BJ (cell line): ENCODE data around the gene RSPH6A. TPM values are rescaled to one million over a fixed set of nuclear protein-coding genes. Genes with fewer than 3 reads are reported as not detected.

Experiments used
- CTCF ChIA-PET: fragments of 350-600 bp; formaldehyde crosslinking; extraction: SDS; loops from one replicate; lab custom pipeline; 2021; ENCODE audit warnings: antibody characterized with exemption, inconsistent platforms; lab: Yijun Ruan, JAX
- POLR2A ChIA-PET: fragments of 300-600 bp; sonication (Branson Sonifier 250); formaldehyde crosslinking; extraction: SDS; loops from one replicate; lab custom pipeline; 2021; ENCODE audit warnings: antibody characterized with exemption; lab: Charles Lee
- DNase-seq: peaks from one replicate; pipeline ENCODE4 v3.0.0-alpha.2; 2011; ENCODE audit warnings: low read depth
- H3K27me3 ChIP-seq: 2 replicates; pipeline ENCODE4 v1.6.0; 2011; ENCODE audit warnings: low read length; ENCODE audit not compliant: control insufficient read depth, insufficient read depth
- H3K36me3 ChIP-seq: 2 replicates; pipeline ENCODE4 v1.5.1; 2011; ENCODE audit warnings: low read length; ENCODE audit not compliant: control insufficient read depth, insufficient read depth
- H3K4me3 ChIP-seq: 2 replicates; pipeline ENCODE4 v1.5.1; 2011; ENCODE audit warnings: low read depth, mild to moderate bottlenecking, control low read depth, low read length
- CTCF ChIP-seq: IDR thresholded peaks from 2 replicates; pipeline ENCODE4 v1.5.1; 2011; ENCODE audit warnings: low read depth, mild to moderate bottlenecking, control low read depth, inconsistent platforms, low read length, moderate library complexity; ENCODE audit not compliant: insufficient read depth
- polyA plus RNA-seq: library from polyadenylated mRNA; depleted of rRNA; stranded (reverse); fragments of >200 nt; gene quantifications from 2 replicates; pipeline ENCODE4 v1.2.3, GENCODE V29; 2011

Gene RSPH6A
- polyA plus RNA-seq, 1 experiment = not detected

GRCh38 chr19:45773384-45773783, 41.7 kb downstream of the RSPH6A start:
- Histone ChIP-seq H3K4me3 (no peak overlapping the region), H3K36me3 (peaks cover 48% of the 10 kb centered on the region), H3K27me3 (no peaks in the 10 kb centered on the region)
- no peak for DNase-seq
- TF ChIP-seq CTCF = no peak
- CTCF ChIA-PET = interaction anchor here (0.7 to 7.7 kb wide), 5 partner anchors 9 to 183 kb away, joined by 3 to 154 read pairs (median 5); partner anchors contain the start of genes DMPK and QPCTL
- POLR2A ChIA-PET = interaction anchor here (0.5 kb wide), 1 partner anchor 9 kb away, joined by 3 read pairs; the partner anchor contains the start of gene DMPK

GRCh38 chr19:45772912-45773311, 42.2 kb downstream of the RSPH6A start:
- no peak for TF ChIP-seq CTCF
- ChIA-PET CTCF (interaction anchor here (0.7 to 7.7 kb wide), 6 partner anchors 10 to 182 kb away, joined by 3 to 154 read pairs (median 8); partner anchors contain the start of genes DMPK, QPCTL and RSPH6A), POLR2A (interaction anchor here (0.5 kb wide), 1 partner anchor 10 kb away, joined by 3 read pairs; the partner anchor contains the start of gene DMPK)
- H3K27me3 ChIP-seq = no peaks in the 10 kb centered on the region
- no peak for DNase-seq
- H3K4me3 ChIP-seq = no peak overlapping the region
- peaks cover 44% of the 10 kb centered on the region for H3K36me3 ChIP-seq

DNA sequence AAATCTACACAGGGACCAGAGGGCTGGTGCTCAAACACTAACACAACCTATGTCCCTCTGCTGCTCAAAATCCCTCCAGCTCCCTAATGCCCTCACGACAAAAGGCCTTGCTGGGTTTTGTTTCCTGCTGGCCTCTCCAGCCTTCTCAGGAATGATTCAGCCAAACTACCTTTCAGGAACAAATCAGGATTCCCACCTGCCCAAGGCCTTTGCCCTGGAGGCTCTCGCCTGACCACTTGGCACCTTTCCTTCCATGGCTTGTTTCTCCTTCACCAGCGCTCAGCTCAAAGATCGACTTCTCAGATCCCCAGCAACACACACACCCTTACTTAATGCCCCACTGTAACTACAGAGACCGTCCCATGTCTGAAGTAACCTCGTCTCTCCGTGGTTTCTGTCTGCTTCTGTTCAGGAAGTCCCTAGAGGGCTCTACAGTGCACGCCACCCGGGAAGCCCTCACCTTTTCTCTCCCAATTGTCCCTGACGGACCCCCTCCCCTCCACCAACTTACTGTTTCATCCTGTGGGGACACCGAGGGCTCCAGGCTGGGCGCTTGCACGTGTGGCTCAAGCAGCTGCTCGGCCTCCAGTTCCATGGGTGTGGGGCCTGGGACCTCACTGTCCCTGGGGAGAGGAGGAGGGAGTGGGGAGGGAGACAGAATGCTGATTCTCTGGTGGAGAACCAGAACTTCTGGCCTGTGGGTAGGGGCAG, 42.8 kb downstream of the RSPH6A start:
- no peaks in the 10 kb centered on the region for H3K27me3 ChIP-seq
- DNase-seq = no peak
- H3K36me3 ChIP-seq = peaks cover 37% of the 10 kb centered on the region
- CTCF ChIA-PET = interaction anchor here (1.0 to 7.7 kb wide), 4 partner anchors 10 to 92 kb away, joined by 3 to 154 read pairs (median 18); partner anchors contain the start of genes DMPK and RSPH6A
- POLR2A ChIA-PET = interaction anchor here (0.6 kb wide), 2 partner anchors 9 to 206 kb away, joined by 3 to 4 read pairs; no protein-coding TSS in a partner anchor
- no peak for TF ChIP-seq CTCF
- no peak overlapping the region for H3K4me3 ChIP-seq

GRCh38 chr19:45771311-45771933, 43.7 kb downstream of the RSPH6A start:
- Histone ChIP-seq H3K36me3 (peaks cover 30% of the 10 kb centered on the region), H3K4me3 (no peak overlapping the region), H3K27me3 (no peaks in the 10 kb centered on the region)
- DNase-seq = no peak
- ChIA-PET CTCF (interaction anchor here (1.0 to 7.7 kb wide), 8 partner anchors 10 to 111 kb away, joined by 3 to 154 read pairs (median 10); partner anchors contain the start of genes DMPK, DMWD and RSPH6A), POLR2A (interaction anchor here (0.6 to 1.0 kb wide), 3 partner anchors 9 to 206 kb away, joined by 3 to 6 read pairs (median 4); no protein-coding TSS in a partner anchor)
- no peak for TF ChIP-seq CTCF
